Activated naive CD8-positive, alpha-beta T cell treated with anti-CD3 and anti-CD28 coated beads, Interleukin-2, amount 10 ng/mL, durations not matched to agents 7 days and 5 days (primary cell): ENCODE data around the gene KANTR. TPM values are rescaled to one million over a fixed set of nuclear protein-coding genes. Genes with fewer than 3 reads are reported as not detected.
A peak's percentile ranks its signal among the peaks of the same experiment; 100 is the strongest.

ENCODE experiments used
- ATAC-seq: fragments of 150-1000 bp; cut with Tn5 transposase; one replicate; pipeline ENCODE4 v1.10.0; 2021; ENCODE audit warnings: low read depth, moderate library complexity
- POLR2A ChIA-PET: fragments of 350-600 bp; sonication (Branson Sonifier 250); formaldehyde crosslinking; loops from one replicate; lab custom pipeline; 2021; ENCODE audit warnings: antibody characterized with exemption; lab: Charles Lee
- DNase-seq: peaks from one replicate; pipeline ENCODE4 v3.0.0; 2021
- H3K27ac Mint-ChIP-seq: one replicate; pipeline ENCODE4 v1.8.0; 2022; ENCODE audit warnings: mild to moderate bottlenecking, mixed read lengths
- H3K27me3 Mint-ChIP-seq: one replicate; pipeline ENCODE4 v1.8.0; 2022; ENCODE audit warnings: mild to moderate bottlenecking, moderate library complexity, mixed read lengths
- H3K36me3 Mint-ChIP-seq: one replicate; pipeline ENCODE4 v1.8.0; 2021; ENCODE audit warnings: mild to moderate bottlenecking, mixed read lengths
- H3K4me1 Mint-ChIP-seq: one replicate; pipeline ENCODE4 v1.8.0; 2021; ENCODE audit warnings: mixed read lengths
- H3K4me3 Mint-ChIP-seq: one replicate; pipeline ENCODE4 v1.8.0; 2022; ENCODE audit warnings: mild to moderate bottlenecking, moderate library complexity, mixed read lengths
- H3K9me3 Mint-ChIP-seq: one replicate; pipeline ENCODE4 v1.8.0; 2021; ENCODE audit warnings: mixed read lengths
- total RNA-seq, 2 experiments: library from RNA; stranded (reverse); gene quantifications; one replicate each; pipeline ENCODE4 v1.2.3, GENCODE V29; 2021

The KANTR gene
- total RNA-seq = 10 to 100 TPM; 14.2 to 16.1 TPM

- Mint-ChIP-seq H3K36me3 (peaks cover 1% of the 10 kb centered on the region), H3K4me3 (peak within 1 kb of the TSS; percentile 90), H3K4me1 (peaks cover 11% of the 10 kb centered on the region), H3K9me3 (no peaks in the 10 kb centered on the region), H3K27ac (peak within 1 kb of the TSS; percentile 88), H3K27me3 (no peaks in the 10 kb centered on the region)
- peak; percentile 85 for ATAC-seq
- POLR2A ChIA-PET = interaction anchor here (1.5 kb wide), 1 partner anchor 12 kb away, joined by 10 read pairs; the partner anchor contains the start of gene TSPYL2
- DNase-seq = peak; percentile 79
These were observed at the start of gene KANTR for GRCh38 chrX:53093748-53094581. KANTR (plus strand) TSS chrX:53094142; CDS start chrX:53124273, 30,131 bp downstream.

DNA sequence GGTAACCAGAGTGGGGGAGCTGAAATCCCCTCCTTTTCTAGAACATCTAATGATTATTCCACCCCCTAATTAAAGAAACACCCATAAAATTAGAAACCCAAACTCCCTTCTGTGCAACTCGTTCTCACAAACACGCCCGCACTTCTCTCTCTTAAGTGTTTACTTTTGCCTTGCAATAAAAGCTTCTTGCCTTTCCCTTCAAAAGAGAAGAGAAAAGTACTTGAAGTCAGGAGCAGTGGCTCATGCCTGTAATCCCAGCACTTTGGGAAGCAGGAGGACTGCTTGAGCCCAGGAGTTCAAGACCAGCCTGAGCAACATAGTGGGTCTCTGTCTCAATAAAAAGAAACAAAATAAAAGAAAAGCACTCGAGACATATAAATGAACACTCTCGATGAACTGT, 48.9 kb upstream of the KANTR start:
- Mint-ChIP-seq H3K27ac (no peak overlapping the region), H3K4me3 (no peak overlapping the region), H3K36me3 (no peaks in the 10 kb centered on the region), H3K4me1 (no peaks in the 10 kb centered on the region), H3K9me3 (no peaks in the 10 kb centered on the region), H3K27me3 (peaks cover 7% of the 10 kb centered on the region)
- POLR2A ChIA-PET = no interaction called here
- no peak for DNase-seq
- no peak for ATAC-seq

GRCh38 chrX:53047228-53047627, 46.7 kb upstream of the KANTR start:
- H3K27me3 Mint-ChIP-seq = peaks cover 4% of the 10 kb centered on the region
- no peaks in the 10 kb centered on the region for H3K4me1 Mint-ChIP-seq
- H3K9me3 Mint-ChIP-seq = no peaks in the 10 kb centered on the region
- DNase-seq (no peak), ATAC-seq (no peak)
- H3K4me3 Mint-ChIP-seq = no peak overlapping the region
- POLR2A ChIA-PET = no interaction called here
- H3K36me3 Mint-ChIP-seq = no peaks in the 10 kb centered on the region
- H3K27ac Mint-ChIP-seq = no peak overlapping the region

- DNase-seq (no peak), ATAC-seq (peak; percentile 30)
- H3K4me1 Mint-ChIP-seq = no peaks in the 10 kb centered on the region
- peaks cover 4% of the 10 kb centered on the region for H3K27me3 Mint-ChIP-seq
- H3K36me3 Mint-ChIP-seq = no peaks in the 10 kb centered on the region
- H3K27ac Mint-ChIP-seq = no peak within 1 kb of the TSS
- H3K9me3 Mint-ChIP-seq = no peaks in the 10 kb centered on the region
- peak within 1 kb of the TSS; percentile 45 for H3K4me3 Mint-ChIP-seq
- POLR2A ChIA-PET = no interaction called here
These were observed 45.5 kb upstream of the KANTR start, which contains the start of gene GPR173 for GRCh38 chrX:53048169-53049126. GPR173 (plus strand) TSS chrX:53048789; CDS start chrX:53076622, 27,833 bp downstream.

DNA sequence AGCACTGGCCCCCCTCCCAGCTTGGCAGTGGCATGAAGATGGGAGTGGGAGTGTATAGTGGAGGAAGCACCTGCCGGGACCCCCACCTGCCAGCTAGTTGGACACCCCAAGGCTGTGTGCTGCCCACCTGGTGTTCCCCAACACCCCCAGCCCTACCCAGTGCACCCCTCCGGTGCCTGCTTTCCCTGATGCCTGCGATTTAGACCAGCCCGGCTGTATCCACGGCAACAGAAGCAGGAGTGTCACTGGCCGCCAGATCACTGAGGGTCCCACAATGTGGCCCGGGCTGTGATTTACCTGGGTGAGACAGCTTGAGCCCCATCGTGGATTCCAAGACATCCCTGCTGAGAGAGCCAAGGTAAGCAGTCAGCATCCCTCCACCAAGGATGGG, 44.8 kb upstream of the KANTR start:
- H3K4me1 Mint-ChIP-seq = no peaks in the 10 kb centered on the region
- H3K4me3 Mint-ChIP-seq = no peak overlapping the region
- H3K36me3 Mint-ChIP-seq = no peaks in the 10 kb centered on the region
- H3K27me3 Mint-ChIP-seq = peaks cover 4% of the 10 kb centered on the region
- H3K27ac Mint-ChIP-seq = no peak overlapping the region
- no peaks in the 10 kb centered on the region for H3K9me3 Mint-ChIP-seq
- no peak for DNase-seq
- POLR2A ChIA-PET = no interaction called here
- no peak for ATAC-seq

- no peaks in the 10 kb centered on the region for H3K9me3 Mint-ChIP-seq
- no peak overlapping the region for H3K4me3 Mint-ChIP-seq
- no peak for DNase-seq
- ATAC-seq = no peak
- POLR2A ChIA-PET = no interaction called here
- no peaks in the 10 kb centered on the region for H3K4me1 Mint-ChIP-seq
- no peak overlapping the region for H3K27ac Mint-ChIP-seq
- H3K36me3 Mint-ChIP-seq = no peaks in the 10 kb centered on the region
- peaks cover 4% of the 10 kb centered on the region for H3K27me3 Mint-ChIP-seq
These were observed 43.1 kb upstream of the KANTR start for GRCh38 chrX:53050841-53051240.

DNA sequence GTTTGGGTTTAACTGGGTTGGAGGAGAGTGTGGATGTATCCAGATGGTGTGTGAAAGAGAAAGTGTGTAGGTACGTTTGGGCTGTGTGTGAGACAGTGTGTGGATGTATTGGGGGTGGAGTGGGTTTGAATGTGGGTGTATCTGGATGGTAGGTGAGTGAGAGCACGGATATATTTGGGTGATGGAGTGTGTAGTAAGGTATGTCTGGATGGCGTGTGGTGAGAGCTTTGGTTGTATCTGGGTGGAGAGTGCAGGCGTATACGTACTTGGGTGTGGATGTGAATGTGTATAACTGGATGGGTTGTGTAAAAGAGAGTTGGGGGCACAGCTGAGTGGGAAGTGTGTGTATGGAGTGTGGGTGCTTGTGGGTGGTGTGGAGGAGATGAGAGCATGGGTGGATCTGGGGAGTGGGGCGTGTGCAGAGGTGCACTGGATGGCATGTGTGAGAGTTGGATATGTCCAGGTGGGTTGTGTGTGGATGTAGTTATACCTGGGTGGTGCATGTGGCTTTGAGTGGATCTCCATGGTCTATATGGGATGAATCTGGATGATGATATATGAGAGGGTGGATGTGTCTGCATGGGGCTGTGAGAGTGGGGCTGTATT, 38.6 kb upstream of the KANTR start:
- ATAC-seq (no peak), DNase-seq (no peak)
- POLR2A ChIA-PET = no interaction called here
- Mint-ChIP-seq H3K4me3 (no peak overlapping the region), H3K27me3 (no peaks in the 10 kb centered on the region), H3K36me3 (no peaks in the 10 kb centered on the region), H3K9me3 (no peaks in the 10 kb centered on the region), H3K4me1 (no peaks in the 10 kb centered on the region), H3K27ac (no peak overlapping the region)

- no peaks in the 10 kb centered on the region for H3K9me3 Mint-ChIP-seq
- H3K4me1 Mint-ChIP-seq = no peaks in the 10 kb centered on the region
- H3K27me3 Mint-ChIP-seq = no peaks in the 10 kb centered on the region
- POLR2A ChIA-PET = no interaction called here
- H3K27ac Mint-ChIP-seq = no peak overlapping the region
- no peak for ATAC-seq
- no peak overlapping the region for H3K4me3 Mint-ChIP-seq
- no peaks in the 10 kb centered on the region for H3K36me3 Mint-ChIP-seq
- DNase-seq = no peak
These were observed 37.6 kb upstream of the KANTR start for GRCh38 chrX:53056292-53056691.

- Mint-ChIP-seq H3K27me3 (peaks cover 2% of the 10 kb centered on the region), H3K27ac (no peak overlapping the region), H3K9me3 (no peaks in the 10 kb centered on the region), H3K36me3 (no peaks in the 10 kb centered on the region), H3K4me3 (no peak overlapping the region), H3K4me1 (no peaks in the 10 kb centered on the region)
- DNase-seq = no peak
- no peak for ATAC-seq
- POLR2A ChIA-PET = no interaction called here
These were observed 28.8 kb upstream of the KANTR start for GRCh38 chrX:53065104-53065503.

DNA sequence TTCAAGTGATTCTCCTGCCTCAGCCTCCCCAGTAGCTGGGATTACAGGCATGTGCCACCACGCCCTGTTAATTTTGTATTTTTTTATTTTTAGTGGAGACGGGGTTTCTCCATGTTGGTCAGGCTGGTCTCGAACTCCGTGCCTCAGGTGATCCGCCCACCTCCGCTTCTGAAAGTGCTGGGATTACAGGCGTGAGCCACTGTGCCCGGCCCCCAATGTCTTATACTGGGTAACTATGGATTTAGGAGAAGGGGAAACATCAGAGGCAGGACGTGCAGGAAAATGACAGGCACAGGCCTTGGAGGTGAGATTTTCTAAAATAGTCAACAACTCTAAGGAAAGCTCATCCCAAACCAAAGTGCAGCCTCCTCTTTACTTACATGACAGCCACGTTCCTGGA, 22.9 kb upstream of the KANTR start:
- DNase-seq (no peak), ATAC-seq (no peak)
- H3K27ac Mint-ChIP-seq = no peak overlapping the region
- POLR2A ChIA-PET = interaction anchor here (1.3 kb wide), 1 partner anchor 11 kb away, joined by 8 read pairs; the partner anchor contains the start of gene TSPYL2
- H3K36me3 Mint-ChIP-seq = no peaks in the 10 kb centered on the region
- no peaks in the 10 kb centered on the region for H3K9me3 Mint-ChIP-seq
- no peak overlapping the region for H3K4me3 Mint-ChIP-seq
- peaks cover 8% of the 10 kb centered on the region for H3K4me1 Mint-ChIP-seq
- no peaks in the 10 kb centered on the region for H3K27me3 Mint-ChIP-seq

DNA sequence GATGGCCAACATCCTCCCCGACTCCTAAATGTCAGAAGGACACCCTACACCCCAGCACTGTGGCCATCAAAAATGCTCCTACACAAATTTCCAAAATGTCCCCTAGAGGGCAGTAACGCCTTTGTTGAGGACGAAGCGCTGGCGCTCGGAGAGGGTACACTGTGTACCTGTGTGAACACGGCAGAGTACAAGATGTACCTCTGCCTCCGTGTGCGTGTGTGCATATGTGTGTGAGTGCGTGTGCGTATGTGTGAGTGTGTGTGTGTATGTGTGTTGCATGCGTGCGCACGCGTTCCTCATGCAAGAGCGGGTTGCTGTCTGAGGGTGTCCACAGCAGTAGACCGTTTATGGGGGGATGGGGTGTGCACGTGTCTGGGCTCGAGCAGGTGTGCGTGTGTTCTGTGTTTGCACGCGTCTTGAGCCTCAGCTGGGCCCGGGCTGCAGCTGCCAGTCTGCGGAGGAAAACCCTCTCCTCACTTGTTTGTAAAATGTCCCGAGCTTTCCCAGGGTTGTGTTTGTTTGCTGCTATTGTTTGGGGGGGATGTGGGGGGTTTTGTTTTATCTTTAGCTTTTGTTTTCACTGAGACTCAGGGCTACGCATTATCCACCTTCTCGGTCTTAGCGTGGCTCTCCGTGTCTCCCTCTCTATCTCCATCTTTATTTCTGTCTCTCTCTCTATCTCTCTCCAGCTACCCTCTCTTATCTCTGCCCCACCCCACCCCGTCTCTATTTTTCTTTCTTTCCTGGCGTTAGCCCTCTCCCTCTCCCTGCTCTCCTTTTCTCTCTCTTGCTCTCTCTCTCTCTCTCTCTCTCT, 22.1 kb upstream of the KANTR start:
- POLR2A ChIA-PET = interaction anchor here (1.3 kb wide), 1 partner anchor 10 kb away, joined by 8 read pairs; the partner anchor contains the start of gene TSPYL2
- no peaks in the 10 kb centered on the region for H3K36me3 Mint-ChIP-seq
- DNase-seq (peak; percentile 60), ATAC-seq (peak; percentile 80)
- peaks cover 8% of the 10 kb centered on the region for H3K4me1 Mint-ChIP-seq
- H3K9me3 Mint-ChIP-seq = no peaks in the 10 kb centered on the region
- H3K4me3 Mint-ChIP-seq = peak overlapping the region; percentile 87
- H3K27me3 Mint-ChIP-seq = no peaks in the 10 kb centered on the region
- H3K27ac Mint-ChIP-seq = peak overlapping the region; percentile 85

DNA sequence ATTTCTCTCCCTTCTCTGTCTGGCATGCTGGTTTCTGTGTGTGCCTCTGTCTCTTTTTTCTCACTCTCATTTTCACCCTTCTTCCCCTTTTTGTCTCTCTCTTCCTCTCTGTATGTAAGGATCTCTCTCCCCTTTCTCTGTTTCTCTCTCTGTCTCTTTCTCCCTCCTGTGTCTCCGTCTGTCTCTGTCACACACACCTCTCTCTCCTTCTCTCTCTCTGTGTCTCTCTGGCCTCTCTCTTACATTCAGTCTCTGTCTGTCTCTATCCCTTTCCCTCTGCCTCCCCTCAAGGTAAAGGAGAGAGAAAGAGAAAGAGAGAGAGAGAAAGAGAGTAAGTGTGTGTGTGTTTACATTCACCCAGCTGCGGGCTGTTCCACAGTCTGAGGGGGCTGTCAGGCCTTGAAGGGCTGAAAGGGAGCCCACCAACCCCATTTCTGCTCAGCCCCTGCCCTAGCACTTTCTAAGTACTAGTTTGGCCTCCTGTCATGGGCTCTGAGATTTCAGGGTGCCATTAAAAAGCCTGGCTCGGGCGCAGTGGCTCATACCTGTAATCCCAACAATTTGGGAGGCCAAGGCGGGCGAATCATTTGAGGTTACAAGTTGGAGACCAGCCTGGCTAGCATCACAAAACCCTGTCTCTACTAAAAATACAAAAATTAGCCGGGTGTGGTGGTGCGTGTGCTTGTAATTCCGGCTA, 21.4 kb upstream of the KANTR start:
- POLR2A ChIA-PET = interaction anchor here (0.6 to 1.3 kb wide), 2 partner anchors 8 to 10 kb away, joined by 3 to 8 read pairs; partner anchors contain the start of gene TSPYL2
- H3K9me3 Mint-ChIP-seq = no peaks in the 10 kb centered on the region
- DNase-seq = no peak

More for the DNA sequence above, 21.4 kb upstream of the KANTR start:
- H3K4me3 Mint-ChIP-seq = peak overlapping the region; percentile 87
- H3K4me1 Mint-ChIP-seq = peaks cover 8% of the 10 kb centered on the region
- H3K27me3 Mint-ChIP-seq = no peaks in the 10 kb centered on the region
- H3K27ac Mint-ChIP-seq = peak overlapping the region; percentile 85
- ATAC-seq = no peak
- no peaks in the 10 kb centered on the region for H3K36me3 Mint-ChIP-seq
